Transverse colon (tissue), 3 donors: ENCODE measurements around the gene CHMP1A.
"Not testable (repeated sequence)": the region's sequence is repeated elsewhere in the genome, so short reads cannot be mapped to it uniquely, and the experiment has no call there.

Source experiments
- CTCF ChIP-seq, 5 experiments: fragments of 200-600 bp in 3 of 5; fragments of 450-650 bp in 2 of 5; sonication (generic) in 3 of 5; IDR thresholded peaks; 1 replicate in 2 of 5; 2 replicates in 3 of 5; pipeline ENCODE4 v1.5.1; 2016 to 2017; ENCODE audit warnings: antibody characterized with exemption in 5 of 5, inconsistent platforms in 3 of 5, mild to moderate bottlenecking in 2 of 5, moderate library complexity in 1 of 5
- POLR2A ChIP-seq: fragments of 450-650 bp; IDR thresholded peaks from one replicate; pipeline ENCODE4 v1.6.1; 2016; ENCODE audit warnings: antibody characterized with exemption, mild to moderate bottlenecking, moderate library complexity

- TF ChIP-seq CTCF (IDR thresholded peaks at IDR 0.05); POLR2A: not testable (repeated sequence)
Observed at GRCh38 chr16:89698717-89699116, 41.2 kb upstream of the CHMP1A start.
